T-helper 1 cell treated with Interleukin-12 subunit alpha and Interleukin-12 subunit beta and Interleukin-4 antibody, amounts not matched to agents 30 ng/mL and 1 ng/mL, for 36 hours (primary cell): ENCODE measurements around the gene C13orf46. TPM values are rescaled to one million over a fixed set of nuclear protein-coding genes. Genes with fewer than 3 reads are reported as not detected.

Experiments
- intact Hi-C: fragments of 100-400 bp; cut with micrococcal nuclease; formaldehyde crosslinking; loops from one replicate; pipeline ENCODE4 v1.15.1; 2024
- total RNA-seq: library from RNA; stranded (reverse); gene quantifications from 2 replicates; pipeline ENCODE4 v1.2.3, GENCODE V29; 2022

The C13orf46 gene
- total RNA-seq, 1 donor from 2014 or later, result 6.6 TPM

DNA sequence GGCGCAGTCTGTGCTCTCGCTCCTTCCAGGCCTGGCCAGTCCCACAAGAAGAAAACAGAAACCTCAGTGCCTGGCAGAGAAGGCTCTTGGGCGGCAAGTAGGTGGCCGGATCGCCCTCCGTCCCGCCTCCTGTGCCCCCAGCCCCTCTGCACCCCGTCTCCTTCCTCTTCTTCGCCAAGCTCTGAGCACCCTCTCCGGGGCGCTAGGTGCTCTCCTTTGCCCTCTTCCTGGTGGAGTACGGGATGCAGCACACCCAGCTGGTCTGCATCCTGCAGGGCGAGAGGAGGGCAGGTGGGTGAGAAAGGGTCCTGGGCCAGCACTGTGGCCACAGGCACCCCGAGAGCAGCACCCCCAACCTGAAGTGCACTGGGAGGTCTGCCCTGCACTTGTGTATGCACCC is 17.3 kb downstream of the C13orf46 start:
- intact Hi-C loops, result no loop called here

DNA sequence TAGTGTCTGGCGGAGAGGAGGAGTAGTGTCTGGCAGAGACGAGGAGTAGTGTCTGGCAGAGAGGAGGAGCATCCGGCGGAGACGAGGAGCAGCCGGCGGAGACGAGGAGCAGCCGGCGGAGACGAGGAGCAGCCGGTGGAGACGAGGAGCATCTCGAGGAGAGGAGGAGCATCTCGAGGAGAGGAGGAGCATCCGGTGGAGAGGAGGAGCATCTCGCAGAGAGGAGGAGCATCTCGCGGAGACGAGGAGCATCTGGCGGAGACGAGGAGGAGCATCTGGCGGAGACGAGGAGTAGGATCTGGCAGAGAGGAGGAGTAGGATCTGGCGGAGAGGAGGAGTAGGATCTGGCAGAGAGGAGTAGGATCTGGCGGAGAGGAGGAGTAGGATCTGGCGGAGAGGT is 18.2 kb downstream of the C13orf46 start:
- intact Hi-C loops, result no loop called here

DNA sequence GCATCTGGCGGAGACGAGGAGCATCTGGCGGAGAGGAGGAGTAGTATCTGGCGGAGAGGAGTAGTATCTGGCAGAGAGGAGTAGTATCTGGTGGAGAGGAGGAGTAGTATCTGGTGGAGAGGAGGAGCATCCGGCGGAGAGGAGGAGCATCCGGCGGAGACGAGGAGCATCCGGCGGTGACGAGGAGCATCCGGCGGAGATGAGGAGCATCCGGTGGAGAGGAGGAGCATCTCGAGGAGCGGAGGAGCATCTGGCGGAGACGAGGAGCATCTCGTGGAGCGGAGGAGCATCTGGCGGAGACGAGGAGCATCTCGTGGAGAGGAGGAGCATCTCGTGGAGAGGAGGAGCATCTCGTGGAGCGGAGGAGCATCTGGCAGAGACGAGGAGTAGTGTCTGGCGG is 18.6 kb downstream of the C13orf46 start:
- intact Hi-C loops, result no loop called here

DNA sequence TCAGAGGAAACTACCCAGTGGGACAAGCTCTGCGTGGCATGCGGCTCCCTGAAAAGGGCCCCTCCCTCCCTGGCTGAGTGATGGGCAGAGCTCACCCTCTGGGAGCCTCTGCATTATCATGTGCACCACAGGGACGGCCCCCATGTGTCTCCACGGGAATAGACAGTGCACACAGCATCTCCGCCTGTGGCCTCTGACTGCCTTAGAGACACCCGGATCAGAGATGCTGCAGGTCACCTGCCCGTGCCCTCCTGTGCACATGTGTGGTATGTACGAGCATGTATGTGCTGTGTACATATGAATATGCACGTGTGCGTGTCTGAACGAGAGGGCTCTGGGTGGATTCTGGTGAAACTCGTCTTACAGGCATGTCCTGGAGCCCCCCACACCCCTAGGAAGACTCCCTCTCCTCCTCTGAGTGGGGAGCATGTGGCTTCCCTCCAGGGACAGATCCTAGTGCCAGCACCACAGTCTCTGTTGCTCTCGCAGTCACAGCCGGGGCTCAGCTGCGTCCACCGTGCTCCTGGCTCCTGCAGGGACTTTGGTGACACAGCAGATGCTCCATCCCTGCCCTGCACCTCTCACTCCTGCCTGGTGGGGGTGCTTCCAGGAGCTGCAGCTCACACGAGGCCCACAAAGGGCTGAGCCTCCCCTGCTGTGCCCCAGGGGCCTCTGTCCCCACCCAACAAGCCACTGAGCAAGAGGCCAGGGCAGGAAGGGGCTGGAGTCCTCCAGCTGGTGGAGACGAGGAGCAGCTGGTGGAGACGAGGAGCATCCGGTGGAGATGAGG is 19.6 kb downstream of the C13orf46 start:
- intact Hi-C loops, result no loop called here

DNA sequence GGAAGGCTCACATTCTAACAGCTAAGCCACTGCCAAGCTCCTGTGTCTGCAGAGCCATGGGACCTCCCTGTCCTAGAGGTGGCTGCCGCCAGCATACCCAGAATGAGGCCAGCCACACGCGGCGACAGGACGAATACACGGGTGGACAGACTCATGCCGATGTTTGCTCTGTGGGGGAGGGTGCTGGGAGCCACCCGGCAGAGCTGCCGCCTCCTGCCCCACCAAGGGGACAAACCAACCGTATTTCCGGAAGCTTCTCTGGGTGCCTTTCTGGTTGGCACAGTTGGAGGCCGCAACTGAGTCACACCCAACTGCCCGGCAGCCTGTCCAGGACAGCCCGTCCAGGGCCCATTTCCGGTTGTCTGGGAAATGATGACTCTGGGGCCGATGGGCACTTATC is 20.3 kb downstream of the C13orf46 start:
- intact Hi-C loops, result no loop called here

DNA sequence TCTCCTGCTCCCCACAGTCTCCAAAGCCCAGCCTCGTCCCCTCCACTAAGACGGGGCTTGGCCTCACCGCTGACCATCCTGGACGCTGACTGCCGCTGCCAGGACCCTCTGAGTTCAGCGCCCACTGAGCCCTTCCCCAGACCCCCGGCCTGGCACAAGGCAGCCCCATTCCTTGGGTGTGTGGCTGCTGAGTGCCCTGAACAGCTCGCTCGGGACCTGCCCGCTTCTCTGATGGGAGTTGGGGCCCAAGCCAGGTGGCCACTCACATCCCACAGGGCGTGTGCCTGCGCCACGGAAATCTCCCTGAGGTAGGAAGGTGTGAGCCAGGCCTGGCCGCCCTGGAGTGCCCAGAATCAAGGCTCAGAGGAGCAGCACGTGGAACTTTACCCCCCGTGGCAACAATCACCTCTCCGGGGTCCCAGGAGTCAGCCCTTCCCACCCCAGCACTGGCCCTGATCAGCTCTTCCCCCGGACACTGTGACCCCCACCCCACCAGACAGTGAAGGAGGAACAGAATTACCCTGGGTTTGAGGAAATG is 20.8 kb downstream of the C13orf46 start:
- intact Hi-C loops, result no loop called here

DNA sequence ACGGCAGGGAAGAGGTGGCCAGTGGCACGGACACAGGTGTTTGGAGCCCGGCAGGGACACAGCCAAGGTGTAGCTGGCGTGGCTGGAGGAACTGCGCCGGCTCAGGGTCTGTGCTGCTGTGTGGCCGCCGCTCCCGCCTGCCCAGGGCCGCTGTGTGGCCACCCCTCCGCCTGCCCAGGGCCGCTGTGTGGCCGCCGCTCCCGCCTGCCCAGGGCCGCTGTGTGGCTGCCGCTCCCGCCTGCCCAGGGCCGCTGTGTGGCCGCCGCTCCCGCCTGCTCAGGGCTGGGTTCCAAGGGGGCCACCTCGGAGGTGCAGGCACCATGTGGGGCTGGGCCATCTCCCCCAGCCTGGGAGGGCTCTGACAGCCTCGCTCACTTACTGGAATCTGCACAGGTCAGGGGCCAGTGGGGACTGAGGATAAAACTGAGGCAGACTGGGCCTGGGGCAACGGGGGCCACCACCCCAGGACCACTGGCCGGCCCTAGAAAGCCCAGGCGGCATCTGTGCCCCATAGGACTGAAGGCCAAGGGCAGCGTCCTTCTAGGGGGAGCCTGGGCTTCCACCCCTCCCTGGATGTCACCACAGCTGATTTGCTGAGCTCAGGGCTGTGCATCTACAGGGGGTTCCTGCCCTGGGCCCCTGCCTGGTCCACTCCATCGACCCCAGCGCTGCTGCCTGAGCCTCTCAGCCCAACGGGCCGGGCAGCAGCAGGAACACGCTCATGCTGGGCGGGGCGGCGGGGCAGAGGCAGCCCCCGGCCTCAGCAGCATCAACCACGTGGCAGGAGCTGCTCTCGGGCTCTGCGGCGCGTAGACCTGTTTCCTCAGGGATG is 21.5 kb downstream of the C13orf46 start:
- intact Hi-C loops, result no loop called here

DNA sequence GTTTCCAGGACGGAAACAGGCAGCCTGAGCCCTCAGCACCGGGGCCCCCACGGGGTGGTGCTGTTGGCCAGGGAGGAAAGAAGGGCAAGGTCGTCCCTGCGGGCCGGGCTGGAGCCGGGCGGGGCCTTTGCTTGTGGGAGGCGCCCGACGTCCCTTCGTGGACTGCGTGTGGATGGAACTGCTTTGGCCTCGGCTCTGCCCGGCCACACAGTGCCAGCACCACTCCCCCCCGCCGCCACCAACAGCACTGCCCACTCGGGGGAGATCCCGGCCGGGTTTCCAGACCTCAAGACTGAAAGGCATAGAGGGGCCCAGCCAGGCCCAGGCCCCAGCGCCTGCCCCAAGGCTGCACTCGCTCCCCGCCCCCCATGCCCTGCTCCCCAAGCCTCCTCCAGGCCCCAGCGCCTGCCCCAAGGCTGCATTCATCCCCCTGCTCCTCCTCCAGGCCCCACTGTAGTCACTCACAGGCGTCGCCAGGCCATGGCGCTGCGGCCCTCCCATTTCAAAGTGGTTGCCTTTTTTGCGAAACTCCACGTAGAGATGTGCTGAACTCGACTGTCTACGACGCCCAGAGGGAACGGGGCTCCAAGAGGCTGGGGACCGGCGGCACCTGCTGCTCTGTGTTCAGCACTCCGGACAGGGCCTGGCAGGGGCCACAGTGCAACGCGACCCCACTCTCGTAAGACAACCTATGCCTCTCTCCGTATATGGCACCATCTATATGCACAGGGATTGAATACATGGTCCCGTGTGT is 22.5 kb downstream of the C13orf46 start:
- intact Hi-C loops, result loop anchor here (1.0 to 2.0 kb wide), 2 partner anchors 159 to 275 kb away; no protein-coding TSS in a partner anchor

DNA sequence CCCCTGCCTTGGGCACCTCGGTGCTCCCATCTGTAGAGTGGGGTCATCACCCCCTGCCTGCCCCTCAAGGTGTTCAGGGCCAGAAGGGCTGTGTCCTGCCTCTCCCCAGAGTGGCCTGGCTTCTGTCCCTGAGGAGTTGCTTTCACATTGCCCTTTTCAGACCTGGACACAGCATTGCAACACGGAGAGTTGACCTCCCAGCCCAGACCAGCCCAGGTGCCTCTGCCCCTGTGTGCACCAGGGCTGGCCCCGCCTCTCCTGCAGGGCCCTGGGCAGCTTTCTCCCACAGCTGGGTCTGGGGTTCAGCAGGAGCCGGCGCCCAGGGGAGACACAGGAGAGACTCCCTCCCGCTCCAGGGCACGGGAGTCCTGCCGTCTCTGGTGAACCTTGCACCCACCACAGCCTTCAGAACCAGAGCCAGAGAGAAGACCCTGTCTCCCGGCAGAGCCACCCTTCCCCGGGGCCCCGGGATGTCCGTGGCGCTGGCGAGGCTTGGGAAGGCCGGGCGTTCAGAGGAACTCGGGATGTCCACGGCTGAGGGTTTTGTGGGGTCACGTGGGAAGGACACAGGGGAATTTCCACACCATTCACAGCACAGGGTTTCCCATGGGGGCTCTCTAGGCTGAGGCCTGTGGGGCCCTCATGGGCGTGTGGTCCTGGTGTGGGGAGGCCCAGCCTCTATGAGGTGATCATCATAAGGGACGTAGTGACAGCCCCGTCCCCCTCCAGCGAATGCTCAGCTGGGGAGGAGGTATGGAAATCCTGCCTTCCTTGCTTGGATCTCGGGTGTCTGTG is 23.2 kb downstream of the C13orf46 start:
- intact Hi-C loops, result loop anchor here (1.0 to 2.0 kb wide), 2 partner anchors 160 to 276 kb away; no protein-coding TSS in a partner anchor

DNA sequence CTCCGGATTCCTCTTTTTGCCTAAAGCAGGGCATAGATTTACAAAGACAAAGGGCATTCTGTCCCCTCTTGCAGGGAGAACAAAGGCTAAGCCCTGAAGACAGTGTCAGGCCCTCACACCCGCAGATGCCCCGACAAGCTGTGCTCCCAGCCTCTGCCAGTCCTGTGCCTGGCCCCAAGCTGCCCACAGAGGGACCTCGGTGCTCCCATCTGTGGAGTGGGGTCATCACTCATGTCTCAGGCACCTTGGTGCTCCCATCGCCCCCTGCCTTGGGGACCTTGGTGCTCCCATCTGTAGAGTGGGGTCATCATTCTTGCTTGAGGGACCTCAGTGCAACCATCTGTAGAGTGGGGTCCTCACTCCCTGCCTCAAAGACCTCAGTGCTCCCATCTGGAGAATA is 24.3 kb downstream of the C13orf46 start:
- intact Hi-C loops, result no loop called here

DNA sequence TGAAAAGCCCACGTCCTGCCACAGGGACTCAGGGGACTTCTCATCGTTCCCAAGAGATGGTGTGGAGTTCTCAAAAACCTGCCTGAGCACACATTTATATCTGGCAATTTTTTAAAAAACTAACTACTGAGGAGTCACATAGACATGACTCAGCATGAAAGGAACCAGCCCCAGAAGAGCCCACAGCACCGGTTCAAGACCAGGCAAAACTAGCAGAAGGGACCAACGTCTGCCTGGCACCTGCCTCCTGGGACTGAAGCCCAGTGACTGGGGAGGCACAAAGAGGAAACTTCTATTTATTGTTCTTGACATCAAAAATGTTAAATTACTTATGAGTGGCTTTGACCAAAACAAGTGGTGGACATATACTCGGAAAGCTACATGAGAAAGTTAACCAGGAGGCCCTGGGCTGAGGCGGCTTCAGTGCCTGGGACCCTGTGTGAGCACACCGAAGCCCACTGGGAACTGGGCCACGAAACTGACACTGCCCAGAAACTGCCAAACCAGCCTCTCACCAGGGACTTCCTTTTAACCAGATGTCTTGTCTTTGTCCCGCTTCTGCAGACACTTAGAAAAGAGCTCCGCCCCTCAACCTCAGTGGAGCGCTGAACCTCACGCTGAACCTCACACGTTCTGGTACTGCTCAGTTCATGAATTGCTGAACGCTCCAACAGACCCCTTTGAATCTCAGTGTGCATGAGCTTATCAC is 25.7 kb downstream of the C13orf46 start:
- intact Hi-C loops, result no loop called here

DNA sequence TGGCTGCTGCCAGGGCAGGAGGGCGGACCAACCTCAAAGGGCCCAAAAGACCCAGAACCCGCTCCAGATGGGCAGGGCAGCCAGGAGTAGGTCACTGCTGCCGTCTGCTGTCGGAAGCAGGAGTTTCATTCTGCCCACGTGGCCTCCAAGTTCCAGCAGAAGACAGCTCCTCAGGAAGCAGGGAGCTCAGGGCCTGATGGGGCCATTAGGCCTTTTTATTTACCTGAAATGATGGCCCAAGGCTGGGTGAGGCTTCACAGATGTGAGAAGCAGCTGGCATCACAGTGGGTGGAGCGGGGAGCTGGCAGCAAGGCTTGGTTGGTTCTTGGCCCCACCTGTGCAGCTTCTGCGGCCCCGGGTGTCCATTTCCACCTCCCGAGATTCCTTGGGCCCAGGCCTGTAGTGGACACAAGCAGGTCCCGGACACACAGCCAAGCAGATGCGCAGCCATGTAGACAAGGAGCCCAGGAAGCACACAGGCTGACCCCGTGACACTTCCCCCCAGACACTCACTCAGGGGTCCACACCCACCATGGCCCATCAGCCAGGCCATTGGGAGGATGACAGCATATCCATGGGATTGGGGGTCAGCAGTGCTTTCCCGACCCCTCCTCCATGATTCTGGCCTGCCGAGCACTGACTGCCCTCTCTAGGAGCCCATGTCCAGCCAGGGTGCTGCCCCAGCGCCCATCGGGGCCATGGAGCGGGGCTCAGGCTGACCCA is 26.4 kb downstream of the C13orf46 start:
- intact Hi-C loops, result no loop called here

DNA sequence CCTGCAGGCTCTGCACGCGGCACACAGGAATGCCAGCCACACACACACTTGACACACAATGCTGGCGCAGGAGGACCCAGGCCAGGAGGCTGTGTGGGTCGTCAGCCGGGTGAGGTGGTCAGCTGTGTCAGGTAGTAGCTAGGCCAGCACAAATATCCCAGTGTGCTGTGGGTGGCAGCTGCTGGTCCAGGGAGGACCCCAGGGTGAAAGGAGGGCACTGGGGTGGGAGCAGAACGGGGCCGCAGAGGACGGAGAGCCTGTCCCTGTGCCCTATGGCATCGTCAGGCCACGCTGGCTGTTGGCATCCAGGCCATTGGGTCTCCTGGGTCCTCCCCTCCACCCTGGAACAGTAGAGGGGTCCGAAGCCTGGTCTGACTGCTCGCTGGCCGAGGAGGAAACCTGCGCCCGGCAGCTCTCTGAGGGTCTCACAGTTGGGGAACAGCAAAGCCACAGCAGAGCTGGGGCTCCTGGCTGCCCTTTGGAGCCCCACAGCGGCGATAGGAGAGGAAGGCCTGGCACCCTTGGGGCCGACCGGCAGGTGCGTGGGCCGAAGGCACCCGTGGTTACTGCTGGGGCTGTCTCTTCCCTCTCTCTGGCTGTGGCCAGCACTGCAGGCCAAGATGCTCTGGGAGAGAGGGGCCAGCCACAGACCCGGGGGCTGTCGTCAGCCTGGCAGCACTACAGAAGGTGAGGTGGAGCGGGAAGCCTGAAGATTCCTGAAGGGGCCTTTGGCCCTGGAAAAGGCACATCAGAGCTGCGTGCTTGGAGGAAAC is 27.3 kb downstream of the C13orf46 start:
- intact Hi-C loops, result no loop called here

DNA sequence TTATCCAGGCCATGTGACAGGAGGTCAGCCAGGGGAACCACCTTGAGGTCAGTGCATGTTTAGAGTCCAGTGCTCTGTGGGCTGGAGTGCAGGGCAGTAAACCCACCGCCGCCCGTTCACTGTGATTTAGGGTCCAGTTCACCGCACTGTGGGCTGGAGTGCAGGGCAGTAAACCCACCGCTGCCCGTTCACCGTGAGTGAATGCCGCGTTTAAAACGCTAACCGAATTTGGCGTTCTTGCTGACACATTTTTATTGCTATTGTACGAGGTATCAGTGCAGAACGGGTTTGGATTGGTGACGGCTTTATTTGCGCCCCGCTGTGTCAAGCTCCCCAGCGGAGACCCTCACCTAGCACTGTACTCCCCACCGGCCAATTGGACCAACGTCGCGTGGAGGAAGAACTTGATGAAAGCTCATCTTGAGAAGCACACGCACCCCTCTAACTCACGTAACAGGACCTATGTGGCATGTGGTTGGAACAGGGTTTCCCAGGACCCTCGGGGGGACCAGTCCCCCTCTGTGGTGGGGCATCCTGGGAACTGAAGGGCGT is 27.9 kb downstream of the C13orf46 start:
- intact Hi-C loops, result no loop called here

DNA sequence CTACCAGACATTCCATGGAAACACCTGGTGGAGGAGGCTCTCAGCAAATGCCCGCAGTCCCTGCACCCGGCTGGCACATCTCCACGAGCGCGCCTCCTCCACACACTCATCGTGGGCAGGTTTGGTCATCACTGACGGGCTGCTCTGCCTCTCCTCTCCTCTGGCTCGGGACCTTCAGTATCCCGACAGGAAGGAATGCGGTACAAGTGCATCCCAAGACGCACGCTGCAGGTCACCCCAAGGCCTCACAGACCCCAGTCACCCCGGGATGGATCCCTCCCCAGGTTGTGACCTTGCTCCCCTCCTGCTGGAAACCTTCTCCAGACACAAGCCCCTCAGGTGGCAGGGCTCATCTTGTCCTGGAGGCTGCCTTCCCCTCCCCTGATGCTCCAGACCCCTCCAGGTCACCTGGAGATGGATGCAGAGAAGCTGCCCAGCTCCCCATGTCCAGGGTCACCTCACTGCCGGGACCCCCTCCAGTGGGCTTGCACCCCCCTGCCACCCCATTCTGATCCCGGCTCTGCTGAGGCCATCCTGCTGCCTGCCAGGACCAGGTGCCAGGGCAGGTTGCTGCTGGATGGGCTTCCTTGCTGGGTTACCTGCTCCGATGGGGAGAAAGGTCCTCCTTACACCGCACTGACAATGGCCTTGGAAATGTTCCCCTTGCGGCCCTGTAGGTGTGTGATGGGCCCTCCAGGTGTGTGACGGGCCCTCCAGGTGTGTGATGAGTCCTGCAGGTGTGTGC is 29.9 kb downstream of the C13orf46 start:
- intact Hi-C loops, result no loop called here

DNA sequence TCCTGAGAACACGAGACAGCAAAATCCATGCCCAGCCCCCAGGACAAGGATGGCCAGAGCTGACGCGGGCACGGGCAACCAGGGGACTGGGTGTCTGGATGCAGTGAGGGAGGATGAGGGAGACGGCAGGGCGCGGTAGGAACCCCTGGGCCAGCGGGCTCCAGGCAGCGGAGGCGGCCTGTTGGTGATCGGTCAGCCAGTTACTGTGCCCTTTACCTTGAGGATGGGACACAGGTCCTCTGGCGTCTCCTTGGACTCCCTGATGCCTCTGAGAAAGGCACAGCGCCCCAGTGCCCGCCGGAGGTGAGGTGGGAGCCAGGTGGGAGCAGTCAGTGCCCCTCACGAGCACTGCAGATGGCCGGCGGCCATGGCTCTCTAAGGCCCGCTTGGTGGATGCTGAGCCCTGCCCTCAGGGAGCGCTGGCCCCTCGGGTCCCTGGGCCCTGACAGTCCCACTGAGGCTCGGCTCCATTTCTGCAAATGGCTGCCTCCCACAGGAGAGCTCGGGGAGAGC is 31.2 kb downstream of the C13orf46 start:
- intact Hi-C loops, result no loop called here

DNA sequence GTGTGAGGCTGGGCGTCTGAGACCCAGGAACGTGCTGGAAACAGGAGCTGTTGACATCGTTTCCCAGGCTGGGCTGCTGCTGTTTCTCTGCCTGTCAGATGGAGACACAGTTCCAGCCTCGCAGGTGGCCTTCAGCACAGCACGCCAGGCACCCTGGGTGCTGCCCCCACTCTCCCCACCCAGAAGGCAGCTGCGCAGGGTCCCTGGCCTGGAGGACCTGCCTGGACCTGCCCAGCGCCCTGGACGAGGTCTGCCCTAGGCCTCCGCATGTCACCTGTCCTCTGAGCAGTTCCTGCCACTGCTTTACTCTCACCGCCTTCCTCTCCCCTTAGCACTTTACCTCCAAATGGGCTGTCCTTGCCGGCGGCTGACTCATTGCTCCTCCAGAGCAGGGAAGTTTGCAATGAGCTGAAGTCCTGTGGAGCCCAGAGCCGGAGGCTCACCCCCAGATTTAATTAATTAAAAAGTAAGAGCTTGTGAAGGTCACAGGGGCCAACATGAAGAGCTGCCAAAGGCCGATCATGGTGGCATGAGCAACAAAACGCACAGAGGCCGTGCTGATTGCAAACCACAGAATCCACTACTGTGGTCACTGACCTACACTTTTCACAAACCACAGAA is 32.2 kb downstream of the C13orf46 start:
- intact Hi-C loops, result no loop called here
